ENCODE results near the gene NSUN3.
"Not testable (repeated sequence)": the region's sequence is repeated elsewhere in the genome, so short reads cannot be mapped to it uniquely, and the experiment has no call there.

NSUN3 gene

GRCh38 chr3:94062513-94063404, at the start of gene NSUN3, which contains the start of gene DHFR2:
TSS of gene NSUN3 (plus strand) at chr3:94063061. CDS start at chr3:94063127, 66 bp downstream.
TSS of gene DHFR2 (minus strand) at chr3:94062916. CDS start at chr3:94061511, 1,405 bp downstream.
- no peaks in the 10 kb centered on the region for H3K9me3 ChIP-seq
- no peaks in the 10 kb centered on the region for H3K36me3 ChIP-seq (replicated peaks)
- in situ Hi-C loops (cut with MboI; ENCODE audit: low sequenced_read_pairs), result no loop called here
- no peaks in the 10 kb centered on the region for H3K27me3 ChIP-seq (ENCODE audit: low read depth)
- peaks cover 14% of the 10 kb centered on the region for H3K4me1 ChIP-seq
- H3K4me3 ChIP-seq, result peak within 1 kb of the TSS; percentile 74
- peak; percentile 95 for DNase-seq (ENCODE audit: low spot score in 2 of 2)

GRCh38 chr3:94015025-94015424, 47.8 kb upstream of the NSUN3 start:
- Histone ChIP-seq H3K27me3 (ENCODE audit: low read depth) (no peaks in the 10 kb centered on the region), H3K9me3 (no peaks in the 10 kb centered on the region), H3K4me3 (no peak overlapping the region), H3K36me3 (replicated peaks) (no peaks in the 10 kb centered on the region), H3K4me1 (no peaks in the 10 kb centered on the region)
- no peak for DNase-seq (ENCODE audit: low spot score in 2 of 2)
- in situ Hi-C loops (cut with MboI; ENCODE audit: low sequenced_read_pairs), result no loop called here

GRCh38 chr3:94019659-94020058, 43.2 kb upstream of the NSUN3 start:
- in situ Hi-C loops (cut with MboI; ENCODE audit: low sequenced_read_pairs), result no loop called here
- Histone ChIP-seq H3K27me3 (ENCODE audit: low read depth) (no peaks in the 10 kb centered on the region), H3K36me3 (replicated peaks) (no peaks in the 10 kb centered on the region), H3K9me3 (no peaks in the 10 kb centered on the region), H3K4me1 (no peaks in the 10 kb centered on the region), H3K4me3 (no peak overlapping the region)
- DNase-seq (ENCODE audit: low spot score in 2 of 2), result no peak

- in situ Hi-C loops (cut with MboI; ENCODE audit: low sequenced_read_pairs), result no loop called here
- H3K4me1 ChIP-seq, result no peaks in the 10 kb centered on the region
- H3K27me3 ChIP-seq (ENCODE audit: low read depth), result no peaks in the 10 kb centered on the region
- H3K9me3 ChIP-seq, result no peaks in the 10 kb centered on the region
- H3K4me3 ChIP-seq, result no peak overlapping the region
- no peak for DNase-seq (ENCODE audit: low spot score in 2 of 2)
- no peaks in the 10 kb centered on the region for H3K36me3 ChIP-seq (replicated peaks)
These were observed 42.6 kb upstream of the NSUN3 start for GRCh38 chr3:94020293-94020692.

- in situ Hi-C loops (cut with MboI; ENCODE audit: low sequenced_read_pairs), result no loop called here
- no peaks in the 10 kb centered on the region for H3K36me3 ChIP-seq (replicated peaks)
- H3K4me3 ChIP-seq, result no peak overlapping the region
- no peaks in the 10 kb centered on the region for H3K27me3 ChIP-seq (ENCODE audit: low read depth)
- H3K4me1 ChIP-seq, result no peaks in the 10 kb centered on the region
- DNase-seq (ENCODE audit: low spot score in 2 of 2), result no peak
- H3K9me3 ChIP-seq, result no peaks in the 10 kb centered on the region
These were observed 38.5 kb upstream of the NSUN3 start for GRCh38 chr3:94024385-94024784.

GRCh38 chr3:94026623-94027022, 36.2 kb upstream of the NSUN3 start:
- Histone ChIP-seq H3K36me3 (replicated peaks) (no peaks in the 10 kb centered on the region), H3K4me3 (no peak overlapping the region), H3K9me3 (no peaks in the 10 kb centered on the region), H3K27me3 (ENCODE audit: low read depth) (no peaks in the 10 kb centered on the region), H3K4me1 (no peaks in the 10 kb centered on the region)
- in situ Hi-C loops (cut with MboI; ENCODE audit: low sequenced_read_pairs), result no loop called here
- no peak for DNase-seq (ENCODE audit: low spot score in 2 of 2)

GRCh38 chr3:94028093-94028837, 34.6 kb upstream of the NSUN3 start, which contains the start of gene STX19:
TSS of gene STX19 (minus strand) at chr3:94028597. CDS start at chr3:94015269, 13,328 bp downstream.
- Histone ChIP-seq H3K27me3 (ENCODE audit: low read depth) (no peaks in the 10 kb centered on the region), H3K36me3 (replicated peaks) (no peaks in the 10 kb centered on the region), H3K4me1 (no peaks in the 10 kb centered on the region), H3K9me3 (no peaks in the 10 kb centered on the region), H3K4me3 (no peak within 1 kb of the TSS)
- in situ Hi-C loops (cut with MboI; ENCODE audit: low sequenced_read_pairs), result no loop called here
- no peak for DNase-seq (ENCODE audit: low spot score in 2 of 2)

GRCh38 chr3:94036909-94037507, 25.9 kb upstream of the NSUN3 start:
- Histone ChIP-seq H3K36me3 (replicated peaks) (no peaks in the 10 kb centered on the region), H3K4me3 (no peak overlapping the region), H3K4me1 (no peaks in the 10 kb centered on the region), H3K27me3 (ENCODE audit: low read depth) (no peaks in the 10 kb centered on the region), H3K9me3 (no peaks in the 10 kb centered on the region)
- in situ Hi-C loops (cut with MboI; ENCODE audit: low sequenced_read_pairs), result no loop called here
- peak; percentile 15 to 33 for DNase-seq (ENCODE audit: low spot score in 2 of 2)

- Histone ChIP-seq H3K4me3 (no peak overlapping the region), H3K27me3 (ENCODE audit: low read depth) (no peaks in the 10 kb centered on the region), H3K4me1 (no peaks in the 10 kb centered on the region), H3K36me3 (replicated peaks) (no peaks in the 10 kb centered on the region), H3K9me3 (no peaks in the 10 kb centered on the region)
- DNase-seq (ENCODE audit: low spot score in 2 of 2), result no peak
- in situ Hi-C loops (cut with MboI; ENCODE audit: low sequenced_read_pairs), result no loop called here
These were observed 19.6 kb upstream of the NSUN3 start for GRCh38 chr3:94043285-94043684.

- H3K4me3 ChIP-seq; H3K9me3 ChIP-seq; DNase-seq (ENCODE audit: low spot score in 2 of 2); H3K36me3 ChIP-seq (replicated peaks); in situ Hi-C loops (cut with MboI; ENCODE audit: low sequenced_read_pairs); H3K27me3 ChIP-seq (ENCODE audit: low read depth); H3K4me1 ChIP-seq: not testable (repeated sequence)
These were observed 18.5 kb upstream of the NSUN3 start for GRCh38 chr3:94044100-94044936.

- DNase-seq (ENCODE audit: low spot score in 2 of 2), result no peak
- H3K9me3 ChIP-seq, result no peaks in the 10 kb centered on the region
- H3K4me3 ChIP-seq, result no peak overlapping the region
- no peaks in the 10 kb centered on the region for H3K4me1 ChIP-seq
- in situ Hi-C loops (cut with MboI; ENCODE audit: low sequenced_read_pairs), result no loop called here
- H3K27me3 ChIP-seq (ENCODE audit: low read depth), result no peaks in the 10 kb centered on the region
- H3K36me3 ChIP-seq (replicated peaks), result no peaks in the 10 kb centered on the region
These were observed 16.3 kb upstream of the NSUN3 start for GRCh38 chr3:94046533-94046932.

GRCh38 chr3:94049267-94049666, 13.6 kb upstream of the NSUN3 start:
- Histone ChIP-seq H3K4me3 (no peak overlapping the region), H3K9me3 (no peaks in the 10 kb centered on the region), H3K4me1 (no peaks in the 10 kb centered on the region), H3K27me3 (ENCODE audit: low read depth) (no peaks in the 10 kb centered on the region), H3K36me3 (replicated peaks) (no peaks in the 10 kb centered on the region)
- in situ Hi-C loops (cut with MboI; ENCODE audit: low sequenced_read_pairs), result no loop called here
- no peak for DNase-seq (ENCODE audit: low spot score in 2 of 2)

- Histone ChIP-seq H3K9me3 (no peaks in the 10 kb centered on the region), H3K4me1 (no peaks in the 10 kb centered on the region), H3K4me3 (no peak overlapping the region), H3K36me3 (replicated peaks) (no peaks in the 10 kb centered on the region), H3K27me3 (ENCODE audit: low read depth) (no peaks in the 10 kb centered on the region)
- DNase-seq (ENCODE audit: low spot score in 2 of 2), result no peak
- in situ Hi-C loops (cut with MboI; ENCODE audit: low sequenced_read_pairs), result no loop called here
These were observed 12.3 kb upstream of the NSUN3 start for GRCh38 chr3:94050546-94050945.
